ENCODE measurements around the gene SLFN12L.

DNA sequence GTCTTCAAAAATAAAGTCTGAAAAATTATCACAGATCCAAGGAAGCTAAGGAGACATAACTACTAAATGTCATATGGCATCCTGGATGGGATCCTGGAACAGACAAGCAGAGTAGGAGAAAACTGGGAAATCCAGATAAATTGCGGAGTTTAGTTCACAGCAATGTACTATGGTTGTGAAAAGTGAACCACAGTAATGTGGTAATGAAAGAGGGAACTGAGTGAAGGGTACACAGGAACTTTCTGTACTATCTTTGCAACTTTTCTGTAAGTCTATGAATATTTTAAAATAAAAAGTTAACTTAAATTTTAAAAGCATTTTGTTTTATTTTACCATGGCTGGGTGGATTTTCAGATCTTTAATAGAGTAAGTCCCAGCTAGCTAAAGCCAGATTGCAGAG, 16.3 kb downstream of the SLFN12L start:
- TF ChIP-seq LEF1 (IDR thresholded peaks at IDR 0.05; ENCODE audit: borderline replicate concordance) = no peak
- TF ChIP-seq FOXK2 (IDR thresholded peaks at IDR 0.05) = no peak
- no peak for TF ChIP-seq SP1 (IDR thresholded peaks at IDR 0.05)
